ENCODE data around the gene GPATCH4. TPM values are rescaled to one million over a fixed set of nuclear protein-coding genes. Genes with fewer than 3 reads are reported as not detected.

GPATCH4 gene
- total RNA-seq, 1 experiment from 2014 or later: 71.7 TPM

- H2BK12ac ChIP-seq (ENCODE audit: insufficient read length, low read depth, low read length): no peak overlapping the region
- H3K9me3 ChIP-seq (ENCODE audit: control insufficient read depth, low read depth, low read length): no peaks in the 10 kb centered on the region
- H2BK20ac ChIP-seq (ENCODE audit: low read depth, low read length, poor library complexity, severe bottlenecking): no peak overlapping the region
- WGBS (ENCODE audit: extremely low coverage, insufficient read length, low lambda C conversion rate): no CpG with 5 or more reads among the region's 2 CpGs
- Mint-ChIP-seq H3K4me3 (no peak overlapping the region; a peak in 1 of 5 replicates), H3K4me1 (peaks cover 4 to 8% of the 10 kb centered on the region in 2 experiments; a peak in 3 of 4 replicates), H3K36me3 (ENCODE audit: insufficient read depth in 1 of 3, low read depth in 3 of 3) (no peaks in the 10 kb centered on the region), H3K9me3 (no peaks in the 10 kb centered on the region; a peak in 1 of 5 replicates), H3K27me3 (ENCODE audit: low read depth) (peaks cover 93% of the 10 kb centered on the region), H3K27ac (no peak overlapping the region)
- H4K5ac ChIP-seq (ENCODE audit: insufficient read length, low read depth, low read length): no peak overlapping the region
- H2BK5ac ChIP-seq (ENCODE audit: insufficient read length, low read length): no peak overlapping the region
- H3K23ac ChIP-seq (ENCODE audit: insufficient read length, low read depth, low read length): no peak overlapping the region
- H3K4me1 ChIP-seq (ENCODE audit: insufficient read depth, low read length): no peaks in the 10 kb centered on the region
- no peaks in the 10 kb centered on the region for H4K20me1 ChIP-seq (ENCODE audit: control insufficient read depth, insufficient read depth, insufficient read length)
- no peak overlapping the region for H3K4ac ChIP-seq (ENCODE audit: low read depth, low read length)
- no peak overlapping the region for H3K56ac ChIP-seq (ENCODE audit: insufficient read length, low read depth, low read length)
- H2AK5ac ChIP-seq (ENCODE audit: insufficient read length, low read length): no peak overlapping the region
- no peaks in the 10 kb centered on the region for H3K23me2 ChIP-seq (ENCODE audit: insufficient read length, low read depth, low read length, poor library complexity, severe bottlenecking)
- no peaks in the 10 kb centered on the region; the same call in 1 of the 2 replicates for H3K27me3 ChIP-seq (ENCODE audit: insufficient read depth, low read length)
- no peak overlapping the region for H4K91ac ChIP-seq (ENCODE audit: insufficient read length, low read depth, low read length)
- DNase-seq: no peak
- no peak overlapping the region for H3K14ac ChIP-seq (ENCODE audit: insufficient read depth, low read length)
- H2BK120ac ChIP-seq (ENCODE audit: low read depth, low read length, poor library complexity, severe bottlenecking): no peak overlapping the region
- H3K79me1 ChIP-seq (ENCODE audit: insufficient read depth, low read depth, low read length, poor library complexity, severe bottlenecking): no peaks in the 10 kb centered on the region
- H3K18ac ChIP-seq (ENCODE audit: insufficient read length, low read depth, low read length): no peak overlapping the region
- no peaks in the 10 kb centered on the region for H3K79me2 ChIP-seq (ENCODE audit: insufficient read depth, low read length)
- no peak overlapping the region for H4K8ac ChIP-seq (replicated peaks; ENCODE audit: insufficient read length, low read depth, low read length)
- no peak overlapping the region for H3T11ph ChIP-seq (ENCODE audit: low read length)
- no peak overlapping the region for H2AFZ ChIP-seq (ENCODE audit: low read length)
- no peak overlapping the region for H2BK15ac ChIP-seq (ENCODE audit: low read depth, low read length)
- H3K4me2 ChIP-seq (ENCODE audit: insufficient read depth, insufficient read length, low read length): no peak overlapping the region
- H3K27ac ChIP-seq (ENCODE audit: insufficient read length, low read depth, low read length): no peak overlapping the region
- no peak; the same call in 2 of the 3 replicates for TF ChIP-seq CTCF (conservative IDR thresholded peaks at IDR 0.05)
- no peak overlapping the region for H3K9ac ChIP-seq (ENCODE audit: extremely low read depth, insufficient read length, low read length)
Observed at GRCh38 chr1:156648951-156649350, 47.7 kb upstream of the GPATCH4 start.
